Thyroid gland (tissue), 4 donors: ENCODE results near the gene SLC25A21.

Experiments used
- CTCF ChIP-seq, 6 experiments: fragments of 200-600 bp in 3 of 6; fragments of 450-650 bp in 3 of 6; sonication (generic) in 3 of 6; IDR thresholded peaks; one replicate each; pipeline ENCODE4 v1.5.1; 2016 to 2019; ENCODE audit warnings: antibody characterized with exemption in 6 of 6, mild to moderate bottlenecking in 2 of 6, inconsistent platforms in 1 of 6, moderate library complexity in 1 of 6
- POLR2A ChIP-seq, 2 donors: fragments of 450-650 bp; IDR thresholded peaks; one replicate each; pipeline ENCODE4 v1.6.1; 2017; ENCODE audit warnings: antibody characterized with exemption in 2 of 2, mild to moderate bottlenecking in 2 of 2, moderate library complexity in 1 of 2

DNA sequence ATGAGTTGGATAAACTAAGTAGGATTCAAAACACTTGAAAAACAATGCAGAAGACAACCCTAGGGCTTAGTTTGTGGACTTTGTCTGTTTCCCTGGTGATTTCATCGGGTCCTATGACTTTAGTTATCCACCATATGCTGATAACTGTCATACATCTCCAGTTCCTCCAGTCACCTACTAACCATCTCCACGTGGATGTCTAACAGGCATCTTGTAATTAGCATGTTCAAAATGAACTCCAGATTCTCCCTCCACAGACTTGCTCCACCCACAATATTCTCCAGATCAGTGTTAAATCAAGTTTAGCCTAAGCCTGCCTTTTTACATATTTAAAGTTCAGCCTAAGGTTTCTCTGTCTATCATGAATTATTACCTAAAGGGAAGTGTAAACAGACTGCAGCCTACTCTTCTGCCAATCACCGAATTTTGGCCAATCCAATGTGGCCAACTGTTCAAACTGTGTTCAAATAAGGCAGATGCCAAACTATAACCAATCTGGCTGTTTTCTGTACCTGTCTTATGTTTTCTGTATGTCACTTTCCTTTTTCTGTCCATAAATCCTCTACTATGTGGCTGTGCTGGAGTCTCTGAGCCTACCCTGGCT lies 423.7 kb downstream of the SLC25A21 start:
- no peak for TF ChIP-seq CTCF (IDR thresholded peaks at IDR 0.05)
- TF ChIP-seq POLR2A (IDR thresholded peaks at IDR 0.05) = no peak
